NB4 (cell line): ENCODE measurements around the gene SHE.
"Not testable (repeated sequence)": the region's sequence is repeated elsewhere in the genome, so short reads cannot be mapped to it uniquely, and the experiment has no call there.

Experiments
- DNase-seq: peaks from one replicate; pipeline ENCODE4 v3.0.0; 2010; ENCODE audit warnings: low read depth
- H3K4me3 ChIP-seq: one replicate; pipeline ENCODE4 v1.5.1; 2011; ENCODE audit warnings: mild to moderate bottlenecking, low read depth, low read length, moderate library complexity
- MAX ChIP-seq: IDR thresholded peaks from 2 replicates; pipeline ENCODE4 v1.6.1; 2011; ENCODE audit warnings: low read depth, low read length
- MYC ChIP-seq: IDR thresholded peaks from 2 replicates; pipeline ENCODE4 v1.6.1; 2011; ENCODE audit warnings: low read depth, low read length
- POLR2A ChIP-seq: IDR thresholded peaks from 2 replicates; pipeline ENCODE4 v1.6.1; 2011; ENCODE audit warnings: mild to moderate bottlenecking; ENCODE audit not compliant: insufficient read length; ENCODE audit errors: extremely low read depth
- TF ChIP-seq, protein P1 (sequence below): IDR thresholded peaks from one replicate; pipeline ENCODE4 v1.5.1; 2012; ENCODE audit warnings: low read depth, low read length

The SHE gene

DNA sequence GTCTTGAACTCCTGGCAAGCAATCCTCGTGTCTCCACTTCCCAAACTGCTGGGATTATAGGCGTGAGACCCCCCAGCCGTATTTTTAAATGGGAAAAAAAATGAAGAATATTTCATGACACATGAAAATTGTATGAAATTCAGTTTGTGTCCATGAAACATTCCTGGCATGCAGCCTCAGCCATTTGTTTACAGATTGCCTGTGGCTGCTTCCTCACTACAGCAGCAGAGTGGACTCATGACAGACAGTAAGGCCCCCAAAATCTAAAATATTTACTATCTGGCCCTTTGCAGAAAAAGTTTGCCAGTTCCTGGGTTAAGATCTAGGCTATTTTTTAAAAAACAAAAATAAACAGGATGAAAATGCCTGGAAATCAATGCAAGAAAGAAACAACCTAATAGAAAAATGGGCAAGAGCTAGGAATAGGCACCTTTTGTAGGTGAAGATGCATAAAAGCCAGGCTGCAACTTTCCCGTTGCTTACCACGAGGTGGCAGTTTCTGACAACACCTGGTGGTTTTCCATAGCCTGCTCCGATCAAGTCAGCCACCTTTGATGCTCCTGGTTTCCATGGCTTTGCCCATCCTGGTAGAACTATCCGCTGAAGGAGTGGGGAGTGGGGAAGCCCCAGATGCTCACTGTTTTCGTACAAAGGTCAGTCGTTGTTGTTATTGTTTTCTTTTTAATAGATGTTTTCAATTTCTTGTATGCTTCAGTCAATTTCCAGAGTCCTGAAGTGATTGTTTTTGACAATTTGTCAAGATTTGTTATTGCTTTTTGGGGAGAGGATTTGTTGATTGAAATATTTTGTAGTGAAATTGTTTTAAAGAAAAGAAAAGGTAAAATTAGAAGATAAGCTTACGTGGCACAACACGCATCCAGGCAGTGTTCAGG, 32.0 kb upstream of the SHE start:
- no peak overlapping the region for H3K4me3 ChIP-seq
- DNase-seq, result peak; percentile 18
- TF ChIP-seq MYC (no peak), MAX (peak; percentile 46), POLR2A (no peak)
- TF ChIP-seq, protein P1, sequence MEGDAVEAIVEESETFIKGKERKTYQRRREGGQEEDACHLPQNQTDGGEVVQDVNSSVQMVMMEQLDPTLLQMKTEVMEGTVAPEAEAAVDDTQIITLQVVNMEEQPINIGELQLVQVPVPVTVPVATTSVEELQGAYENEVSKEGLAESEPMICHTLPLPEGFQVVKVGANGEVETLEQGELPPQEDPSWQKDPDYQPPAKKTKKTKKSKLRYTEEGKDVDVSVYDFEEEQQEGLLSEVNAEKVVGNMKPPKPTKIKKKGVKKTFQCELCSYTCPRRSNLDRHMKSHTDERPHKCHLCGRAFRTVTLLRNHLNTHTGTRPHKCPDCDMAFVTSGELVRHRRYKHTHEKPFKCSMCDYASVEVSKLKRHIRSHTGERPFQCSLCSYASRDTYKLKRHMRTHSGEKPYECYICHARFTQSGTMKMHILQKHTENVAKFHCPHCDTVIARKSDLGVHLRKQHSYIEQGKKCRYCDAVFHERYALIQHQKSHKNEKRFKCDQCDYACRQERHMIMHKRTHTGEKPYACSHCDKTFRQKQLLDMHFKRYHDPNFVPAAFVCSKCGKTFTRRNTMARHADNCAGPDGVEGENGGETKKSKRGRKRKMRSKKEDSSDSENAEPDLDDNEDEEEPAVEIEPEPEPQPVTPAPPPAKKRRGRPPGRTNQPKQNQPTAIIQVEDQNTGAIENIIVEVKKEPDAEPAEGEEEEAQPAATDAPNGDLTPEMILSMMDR, result peak; percentile 31

GRCh38 chr1:154531950-154532349, 29.7 kb upstream of the SHE start:
- H3K4me3 ChIP-seq, DNase-seq: not testable (repeated sequence)

DNA sequence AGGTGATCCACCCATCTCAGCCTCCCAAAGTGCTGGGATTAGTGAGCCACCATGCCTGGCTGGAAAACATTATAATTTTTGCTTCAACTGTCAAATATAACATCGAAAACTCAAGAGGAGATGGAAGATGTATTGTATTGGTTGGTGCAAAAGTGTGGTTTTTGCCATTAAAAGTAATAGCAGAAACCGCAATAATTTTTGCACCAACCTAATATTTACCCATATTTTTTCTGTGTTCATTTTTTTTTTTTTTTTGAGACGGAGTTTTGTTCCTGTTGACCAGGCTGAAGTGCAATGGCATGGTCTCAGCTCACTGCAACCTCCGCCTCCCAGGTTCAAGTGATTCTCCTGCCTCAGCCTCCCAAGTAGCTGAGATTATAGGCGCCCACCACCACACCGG, 27.1 kb upstream of the SHE start:
- DNase-seq, result no peak
- no peak overlapping the region for H3K4me3 ChIP-seq
- TF ChIP-seq MYC (no peak), MAX (no peak), POLR2A (no peak)
- TF ChIP-seq, protein P1, result no peak

DNA sequence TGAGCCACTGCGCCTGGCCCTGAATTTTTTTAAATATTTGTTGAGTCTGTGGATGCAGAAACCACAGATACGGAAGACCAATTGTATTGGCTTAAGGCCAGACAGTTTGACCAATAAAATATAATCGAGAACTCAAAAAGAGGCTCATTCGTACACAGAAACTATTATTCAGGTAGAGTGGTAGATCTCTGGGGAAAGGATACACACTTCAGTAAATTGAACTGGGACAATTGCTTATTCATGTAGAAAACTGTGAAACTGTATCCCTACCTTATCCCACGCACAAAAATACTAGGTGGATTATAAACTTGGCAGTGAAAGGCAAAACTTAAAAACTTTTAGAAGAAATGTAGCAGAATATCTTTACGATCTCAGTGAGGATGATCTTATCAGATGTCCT, 25.0 kb upstream of the SHE start:
- TF ChIP-seq, protein P1, result no peak
- TF ChIP-seq MAX, result no peak
- no peak overlapping the region for H3K4me3 ChIP-seq
- no peak for DNase-seq

DNA sequence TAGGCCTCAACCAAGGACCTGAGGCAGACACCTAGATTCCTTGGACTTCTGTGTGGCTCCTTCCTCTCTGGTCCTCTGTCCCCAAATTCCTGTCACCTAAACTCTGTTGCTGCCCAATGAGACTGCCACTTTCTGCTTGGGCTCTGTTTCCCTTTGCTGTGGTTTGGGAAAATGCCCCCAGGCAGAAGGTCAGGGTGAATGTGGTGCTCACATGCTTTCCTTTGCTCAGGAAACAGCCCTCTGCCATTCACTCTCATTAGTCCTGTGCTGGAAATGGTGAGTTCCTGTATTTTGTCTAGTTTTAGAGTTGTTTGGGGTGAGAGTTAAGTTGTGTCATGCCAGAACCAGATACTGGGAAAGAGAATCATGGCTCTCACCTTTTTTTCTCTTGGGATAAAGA, 22.7 kb upstream of the SHE start:
- no peak overlapping the region for H3K4me3 ChIP-seq
- DNase-seq, result no peak
- TF ChIP-seq, protein P1, result no peak
- TF ChIP-seq MYC (no peak), POLR2A (no peak), MAX (no peak)

- DNase-seq, result no peak
- TF ChIP-seq POLR2A (no peak), MYC (no peak), MAX (no peak)
- TF ChIP-seq, protein P1, result no peak
- no peak overlapping the region for H3K4me3 ChIP-seq
These were observed 19.5 kb upstream of the SHE start for GRCh38 chr1:154521695-154522094.
